CD4-positive, alpha-beta memory T cell (primary cell): ENCODE measurements around the gene ZBTB5. TPM values are rescaled to one million over a fixed set of nuclear protein-coding genes. Genes with fewer than 3 reads are reported as not detected.

ENCODE experiments used
- CTCF ChIA-PET: fragments of 350-600 bp; sonication (Branson Sonifier 250); formaldehyde crosslinking; loops from one replicate; lab custom pipeline; 2021; ENCODE audit warnings: inconsistent platforms; ENCODE audit not compliant: partially characterized antibody; lab: Charles Lee
- POLR2A ChIA-PET: fragments of 350-600 bp; sonication (Branson Sonifier 250); formaldehyde crosslinking; loops from one replicate; lab custom pipeline; 2021; ENCODE audit not compliant: partially characterized antibody; lab: Charles Lee
- DNase-seq, 5 donors: peaks; one replicate each; pipeline versions ENCODE4 v3.0.0 to v3.0.0-alpha.2; 2020 to 2022; ENCODE audit warnings: mixed read lengths in 1 of 5
- H3K27ac ChIP-seq: one replicate; pipeline ENCODE4 v1.7.0; 2013; ENCODE audit warnings: low read depth, low read length
- H3K27me3 ChIP-seq: 2 replicates; pipeline ENCODE4 v1.7.0; 2013; ENCODE audit warnings: mild to moderate bottlenecking, low read length, moderate library complexity; ENCODE audit not compliant: insufficient read depth
- H3K36me3 ChIP-seq: 2 replicates; pipeline ENCODE4 v1.7.0; 2013; ENCODE audit warnings: mild to moderate bottlenecking, low read length, moderate library complexity; ENCODE audit not compliant: insufficient read depth
- H3K4me1 ChIP-seq: 2 replicates; pipeline ENCODE4 v1.7.0; 2013; ENCODE audit warnings: mild to moderate bottlenecking, low read length, moderate library complexity; ENCODE audit not compliant: insufficient read depth
- H3K4me3 ChIP-seq, 2 donors: one replicate each; pipeline ENCODE4 v1.7.0; 2013; ENCODE audit warnings: low read length in 2 of 2, mild to moderate bottlenecking in 1 of 2
- H3K9me3 ChIP-seq, 2 donors: one replicate each; pipeline ENCODE4 v1.7.0; 2013; ENCODE audit warnings: low read length in 2 of 2, control low read depth in 1 of 2; ENCODE audit not compliant: control insufficient read depth in 1 of 2
- H3K27ac Mint-ChIP-seq, 7 donors: one replicate each; pipeline ENCODE4 v1.8.0; 2020 to 2021; ENCODE audit warnings: mixed read lengths in 7 of 7, mild to moderate bottlenecking in 6 of 7, inconsistent platforms in 3 of 7, moderate library complexity in 3 of 7
- H3K27me3 Mint-ChIP-seq, 2 donors: one replicate each; pipeline ENCODE4 v1.8.0; 2020 to 2021; ENCODE audit warnings: mixed read lengths in 2 of 2
- H3K36me3 Mint-ChIP-seq, 2 donors: one replicate each; pipeline ENCODE4 v1.8.0; 2020 to 2021; ENCODE audit warnings: mixed read lengths in 2 of 2, inconsistent platforms in 1 of 2, mild to moderate bottlenecking in 1 of 2
- H3K4me1 Mint-ChIP-seq, 4 donors: one replicate each; pipeline ENCODE4 v1.8.0; 2020 to 2021; ENCODE audit warnings: mixed read lengths in 4 of 4, mild to moderate bottlenecking in 1 of 4
- H3K4me3 Mint-ChIP-seq, 8 donors: one replicate each; pipeline ENCODE4 v1.8.0; 2020 to 2021; ENCODE audit warnings: mixed read lengths in 8 of 8, mild to moderate bottlenecking in 7 of 8, moderate library complexity in 6 of 8, inconsistent platforms in 3 of 8
- H3K9me3 Mint-ChIP-seq, 8 donors: one replicate each; pipeline ENCODE4 v1.8.0; 2020 to 2021; ENCODE audit warnings: mixed read lengths in 8 of 8, mild to moderate bottlenecking in 5 of 8, inconsistent platforms in 3 of 8, moderate library complexity in 1 of 8
- intact Hi-C: fragments of 100-400 bp; cut with micrococcal nuclease; formaldehyde crosslinking; loops from one replicate; pipeline ENCODE4 v1.15.1; 2023
- polyA plus RNA-seq, 2 donors: library from polyadenylated mRNA; unstranded; fragments of 300-500 nt; fragmentation: Illumina TruSeq; gene quantifications; one replicate each; pipeline ENCODE4 v1.2.3, GENCODE V29; 2021
- total RNA-seq, 2 experiments: library from RNA; stranded (reverse); gene quantifications; one replicate each; pipeline ENCODE4 v1.2.3, GENCODE V29; 2021

Gene ZBTB5
- total and polyA plus RNA-seq, 4 experiments from 2014 or later, result 0.29 to 16.4 (median 8.8) TPM

DNA sequence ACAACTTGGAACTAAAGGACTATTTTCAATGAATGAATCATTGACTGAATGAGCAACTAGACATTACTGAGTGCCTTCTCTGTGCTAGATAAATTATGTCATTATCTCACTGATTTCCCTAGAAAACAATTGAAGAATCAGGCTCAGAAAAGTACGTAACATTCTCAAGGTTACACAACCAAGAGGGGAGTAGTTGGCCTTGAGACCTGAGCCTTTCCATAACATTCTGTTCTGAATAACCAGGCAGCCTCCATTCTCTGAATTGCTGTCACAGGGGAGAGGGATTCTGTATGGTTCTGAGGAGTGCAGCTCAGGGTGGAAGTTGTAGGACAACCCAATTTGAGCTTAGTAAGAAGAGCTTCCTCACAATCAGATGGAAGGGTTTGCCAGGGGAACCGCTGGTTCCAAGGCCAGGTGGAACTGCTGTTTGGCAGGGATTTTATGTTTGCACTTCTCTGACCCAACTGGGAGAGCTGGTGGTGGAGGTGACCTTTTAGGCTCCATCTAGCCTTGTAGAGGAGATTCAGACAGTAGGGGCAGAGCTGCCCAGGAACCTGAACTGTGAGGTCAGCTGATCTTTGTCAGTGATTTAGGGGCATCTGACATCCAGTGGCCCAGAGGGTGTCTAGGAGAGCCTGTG lies 36.8 kb upstream of the ZBTB5 start:
- Mint-ChIP-seq H3K9me3 (no peaks in the 10 kb centered on the region), H3K36me3 (peaks cover 53 to 76% of the 10 kb centered on the region in 2 donors), H3K27ac (peak overlapping the region in 6 of 7 donors; percentile 66 to 98 (median 91)), H3K4me1 (peaks cover 16 to 41% (median 27%) of the 10 kb centered on the region in 4 donors), H3K4me3 (no peak overlapping the region), H3K27me3 (no peaks in the 10 kb centered on the region)
- intact Hi-C loops, result no loop called here
- H3K4me1 ChIP-seq, result peaks cover 15% of the 10 kb centered on the region
- H3K4me3 ChIP-seq, result no peak overlapping the region
- no peak for DNase-seq
- ChIA-PET CTCF (no interaction called here), POLR2A (no interaction called here)
- H3K36me3 ChIP-seq, result peaks cover 54% of the 10 kb centered on the region
- no peaks in the 10 kb centered on the region for H3K27me3 ChIP-seq
- no peak overlapping the region for H3K27ac ChIP-seq
- H3K9me3 ChIP-seq, result no peaks in the 10 kb centered on the region

DNA sequence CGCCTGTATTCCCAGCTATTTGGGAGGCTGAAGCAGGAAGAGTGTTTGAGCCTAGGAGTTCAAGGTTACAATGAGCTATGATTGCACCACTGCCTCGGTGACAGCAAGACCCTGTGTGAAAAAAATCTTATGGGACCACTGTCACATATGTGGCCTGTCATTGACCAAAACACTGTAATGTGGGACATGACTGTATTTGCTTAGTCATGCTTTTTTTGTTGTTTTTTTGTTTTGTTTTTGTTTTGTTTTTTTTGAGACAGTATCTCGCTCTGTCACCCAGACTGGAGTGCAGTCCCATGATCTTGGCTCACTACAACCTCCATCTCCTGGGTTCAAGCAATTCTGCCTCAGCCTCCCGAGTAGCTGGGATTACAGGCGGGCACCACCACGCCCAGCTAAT lies 34.0 kb upstream of the ZBTB5 start:
- no peaks in the 10 kb centered on the region for H3K27me3 Mint-ChIP-seq
- Histone ChIP-seq H3K36me3 (peaks cover 71% of the 10 kb centered on the region), H3K4me1 (peaks cover 8% of the 10 kb centered on the region), H3K9me3 (no peaks in the 10 kb centered on the region), H3K4me3 (no peak overlapping the region), H3K27me3 (no peaks in the 10 kb centered on the region), H3K27ac (no peak overlapping the region)
- H3K4me1 Mint-ChIP-seq, result peaks cover 12 to 25% (median 19%) of the 10 kb centered on the region in 4 donors
- no peaks in the 10 kb centered on the region for H3K9me3 Mint-ChIP-seq
- H3K27ac Mint-ChIP-seq, result peak overlapping the region in 3 of 7 donors; percentile 12 to 53 (median 43)
- DNase-seq, result no peak
- ChIA-PET CTCF (no interaction called here), POLR2A (interaction anchor here (0.9 to 1.4 kb wide), 2 partner anchors 12 to 33 kb away, joined by 3 read pairs; partner anchors contain the start of gene ZBTB5)
- intact Hi-C loops, result no loop called here
- H3K36me3 Mint-ChIP-seq, result peaks cover 71 to 87% of the 10 kb centered on the region in 2 donors
- H3K4me3 Mint-ChIP-seq, result no peak overlapping the region

DNA sequence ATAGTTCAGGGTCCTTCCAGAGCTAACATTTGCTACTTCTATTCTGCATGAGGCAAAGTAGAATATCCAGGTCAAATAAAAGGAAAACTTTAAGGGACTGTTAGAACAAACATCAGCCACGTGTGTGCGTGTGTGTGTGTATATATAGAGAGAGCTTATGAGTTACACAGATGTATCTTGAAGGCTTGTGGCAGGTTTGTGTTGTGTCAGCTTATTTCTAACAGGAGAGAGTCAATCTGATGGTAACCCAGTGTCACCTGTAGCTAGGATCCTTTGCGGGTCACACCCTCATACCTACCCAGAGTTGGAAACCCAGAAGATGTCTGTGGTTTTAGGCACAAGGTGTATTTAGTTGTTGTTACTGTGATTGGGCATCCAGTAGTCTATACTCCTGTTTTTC lies 33.2 kb upstream of the ZBTB5 start:
- H3K27ac ChIP-seq, result no peak overlapping the region
- Mint-ChIP-seq H3K27me3 (no peaks in the 10 kb centered on the region), H3K36me3 (peaks cover 68 to 87% of the 10 kb centered on the region in 2 donors), H3K4me3 (no peak overlapping the region), H3K27ac (peak overlapping the region in 1 of 7 donors; percentile 59), H3K9me3 (no peaks in the 10 kb centered on the region), H3K4me1 (peaks cover 6 to 17% (median 12%) of the 10 kb centered on the region in 4 donors)
- peaks cover 5% of the 10 kb centered on the region for H3K4me1 ChIP-seq
- H3K36me3 ChIP-seq, result peaks cover 78% of the 10 kb centered on the region
- H3K4me3 ChIP-seq, result no peak overlapping the region
- CTCF ChIA-PET, result interaction anchor here (0.9 kb wide), 1 partner anchor 10 kb away, joined by 3 read pairs; no protein-coding TSS in a partner anchor
- H3K27me3 ChIP-seq, result no peaks in the 10 kb centered on the region
- no peaks in the 10 kb centered on the region for H3K9me3 ChIP-seq
- intact Hi-C loops, result no loop called here
- POLR2A ChIA-PET, result interaction anchor here (1.4 kb wide), 1 partner anchor 32 kb away, joined by 3 read pairs; the partner anchor contains the start of gene ZBTB5
- no peak for DNase-seq

DNA sequence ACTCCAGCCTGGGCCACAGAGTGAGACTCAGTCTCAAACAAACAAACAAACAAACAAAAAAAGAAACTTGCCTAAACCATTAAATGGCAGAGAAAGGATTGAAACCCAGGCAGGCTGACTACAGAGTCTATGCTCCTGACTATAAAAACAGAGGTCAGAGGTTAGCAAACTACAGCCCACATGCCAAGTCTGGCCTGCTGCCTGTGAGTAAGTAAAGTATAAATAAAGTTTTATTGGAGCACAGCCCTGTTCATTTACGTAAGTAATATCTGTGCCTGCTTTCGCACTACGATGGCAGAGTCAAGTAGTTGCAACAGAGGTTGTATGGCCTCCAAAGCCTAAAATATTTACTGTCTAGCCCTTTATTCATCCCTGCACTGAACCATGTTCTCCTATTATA lies 32.1 kb upstream of the ZBTB5 start:
- Mint-ChIP-seq H3K9me3 (no peaks in the 10 kb centered on the region), H3K4me1 (peaks cover 0 to 8% (median 5%) of the 10 kb centered on the region in 4 donors)

DNA sequence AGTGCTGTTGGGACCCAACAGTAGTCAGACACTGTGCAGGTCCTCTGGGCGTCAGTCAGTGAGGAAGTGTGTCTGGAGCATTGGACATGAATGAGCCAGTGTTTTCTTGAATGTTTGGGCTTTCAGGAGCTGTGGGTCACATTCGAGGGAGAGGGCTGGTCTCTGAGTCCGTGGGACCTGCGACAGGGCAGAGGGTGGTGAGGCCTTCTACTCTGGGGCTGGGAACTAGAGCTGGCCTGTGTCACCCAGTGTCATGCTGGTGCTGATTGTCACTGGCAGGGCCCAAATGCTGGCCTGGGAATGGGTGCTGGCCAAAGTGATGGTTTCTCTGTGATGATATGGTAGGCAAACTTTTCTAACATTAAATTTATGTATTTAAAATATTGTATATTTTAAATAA lies 30.8 kb upstream of the ZBTB5 start:
- no peaks in the 10 kb centered on the region for H3K9me3 Mint-ChIP-seq
- POLR2A ChIA-PET, result interaction anchor here (0.9 to 1.2 kb wide), 2 partner anchors 9 to 10 kb away, joined by 3 read pairs; partner anchors contain the start of gene POLR1E
- peaks cover 0 to 3% (median 0%) of the 10 kb centered on the region in 4 donors for H3K4me1 Mint-ChIP-seq
- no peaks in the 10 kb centered on the region for H3K27me3 Mint-ChIP-seq
- no peak for DNase-seq
- no peaks in the 10 kb centered on the region for H3K9me3 ChIP-seq
- no peak overlapping the region for H3K4me3 ChIP-seq
- no peak overlapping the region for H3K27ac ChIP-seq
- CTCF ChIA-PET, result interaction anchor here (0.7 to 1.6 kb wide), 2 partner anchors 15 to 58 kb away, joined by 3 to 5 read pairs; no protein-coding TSS in a partner anchor
- intact Hi-C loops, result no loop called here
- no peaks in the 10 kb centered on the region for H3K27me3 ChIP-seq
- H3K4me1 ChIP-seq, result no peaks in the 10 kb centered on the region
- H3K27ac Mint-ChIP-seq, result peak overlapping the region in 2 of 7 donors; percentile 12 to 66
- H3K36me3 Mint-ChIP-seq, result peaks cover 65 to 85% of the 10 kb centered on the region in 2 donors
- no peak overlapping the region for H3K4me3 Mint-ChIP-seq
- H3K36me3 ChIP-seq, result peaks cover 76% of the 10 kb centered on the region

More for the DNA sequence above, 32.1 kb upstream of the ZBTB5 start:
- Histone ChIP-seq H3K36me3 (peaks cover 78% of the 10 kb centered on the region), H3K4me3 (no peak overlapping the region), H3K4me1 (no peaks in the 10 kb centered on the region), H3K9me3 (no peaks in the 10 kb centered on the region), H3K27ac (no peak overlapping the region), H3K27me3 (no peaks in the 10 kb centered on the region)
- intact Hi-C loops, result no loop called here
- Mint-ChIP-seq H3K36me3 (peaks cover 70 to 86% of the 10 kb centered on the region in 2 donors), H3K27ac (peak overlapping the region in 2 of 7 donors; percentile 22 to 52), H3K27me3 (no peaks in the 10 kb centered on the region), H3K4me3 (no peak overlapping the region)
- no peak for DNase-seq
- ChIA-PET CTCF (no interaction called here), POLR2A (no interaction called here)

DNA sequence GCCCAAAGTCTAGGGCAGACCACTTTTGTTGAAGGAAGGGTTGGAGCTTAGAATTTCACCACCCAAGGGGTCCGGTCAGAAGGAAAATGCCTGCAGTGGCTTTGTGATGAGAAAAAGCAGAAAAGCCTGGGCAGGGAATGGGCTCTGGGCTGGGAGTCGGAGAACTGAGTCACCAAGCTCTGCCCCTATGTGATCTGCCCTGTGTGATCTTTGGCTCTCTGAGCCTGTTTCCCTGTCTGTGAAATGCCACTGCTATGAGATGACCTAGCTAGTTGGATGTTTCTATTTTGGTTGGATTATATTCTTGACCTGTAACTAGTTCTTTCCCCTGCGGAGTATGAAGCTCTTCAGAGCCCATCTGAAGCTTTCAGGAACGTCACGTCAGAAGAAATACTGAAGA lies 30.3 kb upstream of the ZBTB5 start:
- Histone ChIP-seq H3K36me3 (peaks cover 76% of the 10 kb centered on the region), H3K9me3 (no peaks in the 10 kb centered on the region), H3K4me3 (no peak overlapping the region), H3K4me1 (no peaks in the 10 kb centered on the region), H3K27ac (no peak overlapping the region), H3K27me3 (no peaks in the 10 kb centered on the region)
- Mint-ChIP-seq H3K9me3 (no peaks in the 10 kb centered on the region), H3K27ac (peak overlapping the region in 2 of 7 donors; percentile 64 to 66), H3K4me1 (peaks cover 2 to 5% (median 4%) of the 10 kb centered on the region in 4 donors), H3K4me3 (no peak overlapping the region), H3K36me3 (peaks cover 65 to 85% of the 10 kb centered on the region in 2 donors), H3K27me3 (no peaks in the 10 kb centered on the region)
- ChIA-PET CTCF (interaction anchor here (1.4 to 1.6 kb wide), 2 partner anchors 10 to 14 kb away, joined by 3 to 5 read pairs; partner anchors contain the start of gene POLR1E), POLR2A (interaction anchor here (1.2 kb wide), 1 partner anchor 10 kb away, joined by 3 read pairs; the partner anchor contains the start of gene POLR1E)
- no peak for DNase-seq
- intact Hi-C loops, result no loop called here

DNA sequence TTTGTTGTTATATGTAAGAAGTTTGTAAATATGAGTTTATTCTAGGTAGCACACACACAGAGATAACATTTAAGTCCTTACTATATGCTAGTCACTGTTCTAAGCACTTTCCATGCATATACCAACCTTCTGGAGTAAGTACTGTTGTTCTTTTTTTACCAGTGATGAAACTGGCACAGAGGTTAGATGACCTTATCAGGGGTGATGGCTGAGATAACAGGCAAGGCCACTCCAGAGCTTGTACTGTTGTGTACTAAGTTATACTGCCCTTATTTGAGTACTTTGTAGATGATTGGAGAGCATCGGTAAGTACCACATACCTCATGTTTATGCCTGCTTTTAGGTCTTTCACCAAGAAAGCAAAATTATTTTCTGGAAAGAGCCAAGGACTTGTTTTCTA lies 26.7 kb upstream of the ZBTB5 start:
- DNase-seq, result no peak
- peaks cover 13% of the 10 kb centered on the region for H3K4me1 ChIP-seq
- peaks cover 68% of the 10 kb centered on the region for H3K36me3 ChIP-seq
- H3K27ac Mint-ChIP-seq, result no peak overlapping the region
- no peaks in the 10 kb centered on the region for H3K27me3 Mint-ChIP-seq
- CTCF ChIA-PET, result no interaction called here
- no peak overlapping the region for H3K4me3 Mint-ChIP-seq
- H3K4me3 ChIP-seq, result no peak overlapping the region
- intact Hi-C loops, result no loop called here
- POLR2A ChIA-PET, result no interaction called here
- H3K27me3 ChIP-seq, result no peaks in the 10 kb centered on the region
- no peaks in the 10 kb centered on the region for H3K9me3 Mint-ChIP-seq
- no peak overlapping the region for H3K27ac ChIP-seq
- no peaks in the 10 kb centered on the region for H3K9me3 ChIP-seq
- peaks cover 60 to 75% of the 10 kb centered on the region in 2 donors for H3K36me3 Mint-ChIP-seq
- peaks cover 16 to 28% (median 23%) of the 10 kb centered on the region in 4 donors for H3K4me1 Mint-ChIP-seq
